HepG2 (cell line): ENCODE data around the gene SRP9. TPM values are rescaled to one million over a fixed set of nuclear protein-coding genes. Genes with fewer than 3 reads are reported as not detected.
A peak's percentile ranks its signal among the peaks of the same experiment; 100 is the strongest.

Experiments used
- ADNP ChIP-seq: sonication (generic); formaldehyde crosslinking; IDR thresholded peaks from 2 replicates; pipeline ENCODE4 v1.4.0; 2020; ENCODE audit warnings: missing genetic modification reagents
- EP300 ChIP-seq, 3 experiments: sonication (generic) in 1 of 3; formaldehyde crosslinking in 1 of 3; IDR thresholded peaks; 2 replicates each; pipeline versions ENCODE4 v1.5.1 to v1.6.1; 2011 to 2020; ENCODE audit warnings: low read depth in 2 of 3, low read length in 2 of 3, borderline replicate concordance in 1 of 3, improper control_type of control experiment in 1 of 3, mild to moderate bottlenecking in 1 of 3, missing genetic modification reagents in 1 of 3, moderate library complexity in 1 of 3
- ETV5 ChIP-seq: IDR thresholded peaks from 2 replicates; pipeline ENCODE4 v1.6.1; 2018; ENCODE audit warnings: missing biosample characterization, missing genetic modification reagents, inconsistent platforms, borderline replicate concordance
- FOXJ3 ChIP-seq: sonication (generic); formaldehyde crosslinking; IDR thresholded peaks from 2 replicates; pipeline ENCODE4 v1.4.0; 2020; ENCODE audit warnings: missing genetic modification reagents, mild to moderate bottlenecking, borderline replicate concordance
- GABPA ChIP-seq, 2 experiments: IDR thresholded peaks; 2 replicates each; pipeline ENCODE4 v1.6.1; 2011 to 2016; ENCODE audit warnings: low read depth in 2 of 2, low read length in 1 of 2, missing biosample characterization in 1 of 2, missing genetic modification characterization in 1 of 2
- KAT8 ChIP-seq: IDR thresholded peaks from 2 replicates; pipeline ENCODE4 v1.6.1; 2016; ENCODE audit warnings: missing genetic modification reagents, missing compliant biosample characterization
- MZF1 ChIP-seq: sonication (generic); formaldehyde crosslinking; IDR thresholded peaks from 2 replicates; pipeline ENCODE4 v1.8.1; 2023; ENCODE audit warnings: mild to moderate bottlenecking, missing genetic modification reagents, borderline replicate concordance
- SATB2 ChIP-seq: sonication (generic); formaldehyde crosslinking; IDR thresholded peaks from 2 replicates; pipeline ENCODE4 v1.5.0; 2020; ENCODE audit warnings: missing genetic modification reagents
- TEAD3 ChIP-seq: optimal IDR thresholded peaks from 2 replicates; pipeline ENCODE3; 2016; ENCODE audit warnings: borderline replicate concordance
- ZMYM3 ChIP-seq: sonication (generic); formaldehyde crosslinking; IDR thresholded peaks from 2 replicates; pipeline ENCODE4 v1.5.1; 2020; ENCODE audit warnings: mild to moderate bottlenecking, missing genetic modification reagents
- ZNF121 ChIP-seq: sonication (generic); formaldehyde crosslinking; IDR thresholded peaks from 2 replicates; pipeline ENCODE4 v1.5.0; 2020; ENCODE audit warnings: mild to moderate bottlenecking, missing genetic modification reagents
- polyA plus RNA-seq, 8 experiments: library from polyadenylated mRNA; depleted of rRNA in 3 of 8; stranded (reverse) in 7 of 8; unstranded in 1 of 8; fragments of >200 nt; fragmentation: Illumina TruSeq in 4 of 8; extraction: Trizol in 4 of 8; gene quantifications; 2 replicates each; pipeline versions ENCODE4 v1.2.1 to v1.2.3, GENCODE V29; 2011 to 2016; ENCODE audit warnings: low read depth in 4 of 8, missing spikeins in 1 of 8, mixed read lengths in 1 of 8; ENCODE audit not compliant: insufficient read depth in 1 of 8
- total RNA-seq, 5 experiments: library from RNA; depleted of rRNA; stranded (reverse); fragments of >200 nt; fragmentation: Illumina TruSeq; extraction: Trizol; gene quantifications; 2 replicates each; pipeline ENCODE4 v1.2.3, GENCODE V29; 2016; ENCODE audit warnings: low read depth in 1 of 5
- TF ChIP-seq, protein P1 (sequence below): sonication (generic); formaldehyde crosslinking; IDR thresholded peaks from 2 replicates; pipeline ENCODE4 v1.5.1; 2020; ENCODE audit warnings: mild to moderate bottlenecking, missing genetic modification reagents, moderate library complexity
- TF ChIP-seq, protein P2 (sequence below): sonication (generic); formaldehyde crosslinking; IDR thresholded peaks from 2 replicates; pipeline ENCODE4 v1.4.0; 2020; ENCODE audit warnings: missing genetic modification reagents, borderline replicate concordance
- TF ChIP-seq, protein P3 (sequence below): IDR thresholded peaks from 2 replicates; pipeline ENCODE4 v1.6.1; 2012; ENCODE audit warnings: inconsistent platforms
- TF ChIP-seq, protein P4 (sequence below): sonication (generic); formaldehyde crosslinking; conservative IDR thresholded peaks from 2 replicates; pipeline ENCODE4 v1.4.0; 2020; ENCODE audit warnings: mild to moderate bottlenecking, missing genetic modification reagents, moderate library complexity
- TF ChIP-seq, protein P5 (sequence below): sonication (generic); formaldehyde crosslinking; IDR thresholded peaks from 2 replicates; pipeline ENCODE4 v1.5.0; 2020; ENCODE audit warnings: missing genetic modification reagents

SRP9 gene
- total and polyA plus RNA-seq, 2 of the 13 experiments (the other 11 are each of a cell fraction or from before 2014, with no cell fraction given): 251 to 307 TPM

DNA sequence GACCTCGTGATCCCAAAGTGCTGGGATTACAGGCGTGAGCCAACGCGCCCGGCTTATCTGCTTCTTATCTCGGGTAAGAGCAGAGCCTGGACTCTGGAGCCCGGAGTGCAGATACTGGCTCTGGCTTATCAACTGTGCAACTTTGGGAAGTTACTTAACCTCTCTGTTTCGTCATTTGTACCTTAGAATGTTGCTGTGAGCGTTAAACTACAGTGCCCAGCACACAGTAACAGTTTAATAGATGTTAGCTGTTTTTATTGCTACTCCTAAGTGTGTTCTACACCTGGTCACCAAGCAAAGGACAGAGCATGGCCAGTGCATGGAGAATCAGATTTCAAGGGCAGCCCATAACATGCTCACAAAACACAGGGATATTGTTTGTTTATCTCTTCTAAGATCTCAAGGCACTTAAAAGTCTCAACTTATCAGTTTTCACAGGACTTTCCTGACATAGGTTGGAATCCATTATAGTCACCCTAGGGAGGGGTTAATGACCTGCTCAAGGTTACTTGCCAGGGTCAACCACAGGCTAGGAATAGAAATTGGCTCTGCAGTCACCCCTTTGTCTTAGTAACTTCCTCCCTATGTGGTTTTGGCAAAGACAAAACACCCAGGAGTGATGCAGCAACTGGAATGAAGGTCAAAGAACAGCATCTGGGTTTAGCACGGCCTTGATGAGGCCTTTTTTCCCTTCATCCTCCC, 22.5 kb upstream of the SRP9 start (continued):
- peak; percentile 52; the same call in 1 of the 2 replicates for TF ChIP-seq FOXJ3 (CRISPR knock-in tag)
- no peak for TF ChIP-seq GABPA (IDR thresholded peaks at IDR 0.05; ENCODE audit: low read depth, low read length)
- peak; percentile 29; the same call in 1 of the 2 replicates for TF ChIP-seq GABPA (CRISPR knock-in tag; IDR thresholded peaks at IDR 0.05; ENCODE audit: low read depth)
- TF ChIP-seq KAT8 (CRISPR knock-in tag): 0 out of 2 replicates have a peak, but pooled peaks have one; percentile 23
- TF ChIP-seq, protein P1, sequence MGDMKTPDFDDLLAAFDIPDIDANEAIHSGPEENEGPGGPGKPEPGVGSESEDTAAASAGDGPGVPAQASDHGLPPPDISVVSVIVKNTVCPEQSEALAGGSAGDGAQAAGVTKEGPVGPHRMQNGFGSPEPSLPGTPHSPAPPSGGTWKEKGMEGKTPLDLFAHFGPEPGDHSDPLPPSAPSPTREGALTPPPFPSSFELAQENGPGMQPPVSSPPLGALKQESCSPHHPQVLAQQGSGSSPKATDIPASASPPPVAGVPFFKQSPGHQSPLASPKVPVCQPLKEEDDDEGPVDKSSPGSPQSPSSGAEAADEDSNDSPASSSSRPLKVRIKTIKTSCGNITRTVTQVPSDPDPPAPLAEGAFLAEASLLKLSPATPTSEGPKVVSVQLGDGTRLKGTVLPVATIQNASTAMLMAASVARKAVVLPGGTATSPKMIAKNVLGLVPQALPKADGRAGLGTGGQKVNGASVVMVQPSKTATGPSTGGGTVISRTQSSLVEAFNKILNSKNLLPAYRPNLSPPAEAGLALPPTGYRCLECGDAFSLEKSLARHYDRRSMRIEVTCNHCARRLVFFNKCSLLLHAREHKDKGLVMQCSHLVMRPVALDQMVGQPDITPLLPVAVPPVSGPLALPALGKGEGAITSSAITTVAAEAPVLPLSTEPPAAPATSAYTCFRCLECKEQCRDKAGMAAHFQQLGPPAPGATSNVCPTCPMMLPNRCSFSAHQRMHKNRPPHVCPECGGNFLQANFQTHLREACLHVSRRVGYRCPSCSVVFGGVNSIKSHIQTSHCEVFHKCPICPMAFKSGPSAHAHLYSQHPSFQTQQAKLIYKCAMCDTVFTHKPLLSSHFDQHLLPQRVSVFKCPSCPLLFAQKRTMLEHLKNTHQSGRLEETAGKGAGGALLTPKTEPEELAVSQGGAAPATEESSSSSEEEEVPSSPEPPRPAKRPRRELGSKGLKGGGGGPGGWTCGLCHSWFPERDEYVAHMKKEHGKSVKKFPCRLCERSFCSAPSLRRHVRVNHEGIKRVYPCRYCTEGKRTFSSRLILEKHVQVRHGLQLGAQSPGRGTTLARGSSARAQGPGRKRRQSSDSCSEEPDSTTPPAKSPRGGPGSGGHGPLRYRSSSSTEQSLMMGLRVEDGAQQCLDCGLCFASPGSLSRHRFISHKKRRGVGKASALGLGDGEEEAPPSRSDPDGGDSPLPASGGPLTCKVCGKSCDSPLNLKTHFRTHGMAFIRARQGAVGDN: no peak
- peak; percentile 100 for TF ChIP-seq ZMYM3 (CRISPR knock-in tag)
- TF ChIP-seq, protein P2, sequence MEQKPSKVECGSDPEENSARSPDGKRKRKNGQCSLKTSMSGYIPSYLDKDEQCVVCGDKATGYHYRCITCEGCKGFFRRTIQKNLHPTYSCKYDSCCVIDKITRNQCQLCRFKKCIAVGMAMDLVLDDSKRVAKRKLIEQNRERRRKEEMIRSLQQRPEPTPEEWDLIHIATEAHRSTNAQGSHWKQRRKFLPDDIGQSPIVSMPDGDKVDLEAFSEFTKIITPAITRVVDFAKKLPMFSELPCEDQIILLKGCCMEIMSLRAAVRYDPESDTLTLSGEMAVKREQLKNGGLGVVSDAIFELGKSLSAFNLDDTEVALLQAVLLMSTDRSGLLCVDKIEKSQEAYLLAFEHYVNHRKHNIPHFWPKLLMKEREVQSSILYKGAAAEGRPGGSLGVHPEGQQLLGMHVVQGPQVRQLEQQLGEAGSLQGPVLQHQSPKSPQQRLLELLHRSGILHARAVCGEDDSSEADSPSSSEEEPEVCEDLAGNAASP (CRISPR knock-in tag): peak; percentile 65; the same call in 1 of the 2 replicates
- peak; percentile 96 for TF ChIP-seq ADNP
- TF ChIP-seq TEAD3 (CRISPR knock-in tag): peak; percentile 43
- TF ChIP-seq ZNF121 (CRISPR knock-in tag): peak; percentile 49; the same call in 1 of the 2 replicates
- TF ChIP-seq SATB2: 0 out of 2 replicates have a peak, but pooled peaks have one; percentile 34
- TF ChIP-seq EP300 (IDR thresholded peaks at IDR 0.05; ENCODE audit: low read depth in 2 of 2, low read length in 2 of 2): peak in 1 of 2 experiments; percentile 69; a peak in 2 of 4 replicates
- TF ChIP-seq EP300 (CRISPR knock-in tag; IDR thresholded peaks at IDR 0.05; ENCODE audit: borderline replicate concordance): peak; percentile 58
- peak; percentile 72; the same call in 1 of the 2 replicates for TF ChIP-seq ETV5
- TF ChIP-seq, protein P3, sequence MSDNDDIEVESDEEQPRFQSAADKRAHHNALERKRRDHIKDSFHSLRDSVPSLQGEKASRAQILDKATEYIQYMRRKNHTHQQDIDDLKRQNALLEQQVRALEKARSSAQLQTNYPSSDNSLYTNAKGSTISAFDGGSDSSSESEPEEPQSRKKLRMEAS: peak; percentile 55; the same call in 1 of the 2 replicates
- TF ChIP-seq, protein P4, sequence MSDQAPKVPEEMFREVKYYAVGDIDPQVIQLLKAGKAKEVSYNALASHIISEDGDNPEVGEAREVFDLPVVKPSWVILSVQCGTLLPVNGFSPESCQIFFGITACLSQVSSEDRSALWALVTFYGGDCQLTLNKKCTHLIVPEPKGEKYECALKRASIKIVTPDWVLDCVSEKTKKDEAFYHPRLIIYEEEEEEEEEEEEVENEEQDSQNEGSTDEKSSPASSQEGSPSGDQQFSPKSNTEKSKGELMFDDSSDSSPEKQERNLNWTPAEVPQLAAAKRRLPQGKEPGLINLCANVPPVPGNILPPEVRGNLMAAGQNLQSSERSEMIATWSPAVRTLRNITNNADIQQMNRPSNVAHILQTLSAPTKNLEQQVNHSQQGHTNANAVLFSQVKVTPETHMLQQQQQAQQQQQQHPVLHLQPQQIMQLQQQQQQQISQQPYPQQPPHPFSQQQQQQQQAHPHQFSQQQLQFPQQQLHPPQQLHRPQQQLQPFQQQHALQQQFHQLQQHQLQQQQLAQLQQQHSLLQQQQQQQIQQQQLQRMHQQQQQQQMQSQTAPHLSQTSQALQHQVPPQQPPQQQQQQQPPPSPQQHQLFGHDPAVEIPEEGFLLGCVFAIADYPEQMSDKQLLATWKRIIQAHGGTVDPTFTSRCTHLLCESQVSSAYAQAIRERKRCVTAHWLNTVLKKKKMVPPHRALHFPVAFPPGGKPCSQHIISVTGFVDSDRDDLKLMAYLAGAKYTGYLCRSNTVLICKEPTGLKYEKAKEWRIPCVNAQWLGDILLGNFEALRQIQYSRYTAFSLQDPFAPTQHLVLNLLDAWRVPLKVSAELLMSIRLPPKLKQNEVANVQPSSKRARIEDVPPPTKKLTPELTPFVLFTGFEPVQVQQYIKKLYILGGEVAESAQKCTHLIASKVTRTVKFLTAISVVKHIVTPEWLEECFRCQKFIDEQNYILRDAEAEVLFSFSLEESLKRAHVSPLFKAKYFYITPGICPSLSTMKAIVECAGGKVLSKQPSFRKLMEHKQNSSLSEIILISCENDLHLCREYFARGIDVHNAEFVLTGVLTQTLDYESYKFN: peak; percentile 30; the same call in 1 of the 2 replicates
- TF ChIP-seq, protein P5, sequence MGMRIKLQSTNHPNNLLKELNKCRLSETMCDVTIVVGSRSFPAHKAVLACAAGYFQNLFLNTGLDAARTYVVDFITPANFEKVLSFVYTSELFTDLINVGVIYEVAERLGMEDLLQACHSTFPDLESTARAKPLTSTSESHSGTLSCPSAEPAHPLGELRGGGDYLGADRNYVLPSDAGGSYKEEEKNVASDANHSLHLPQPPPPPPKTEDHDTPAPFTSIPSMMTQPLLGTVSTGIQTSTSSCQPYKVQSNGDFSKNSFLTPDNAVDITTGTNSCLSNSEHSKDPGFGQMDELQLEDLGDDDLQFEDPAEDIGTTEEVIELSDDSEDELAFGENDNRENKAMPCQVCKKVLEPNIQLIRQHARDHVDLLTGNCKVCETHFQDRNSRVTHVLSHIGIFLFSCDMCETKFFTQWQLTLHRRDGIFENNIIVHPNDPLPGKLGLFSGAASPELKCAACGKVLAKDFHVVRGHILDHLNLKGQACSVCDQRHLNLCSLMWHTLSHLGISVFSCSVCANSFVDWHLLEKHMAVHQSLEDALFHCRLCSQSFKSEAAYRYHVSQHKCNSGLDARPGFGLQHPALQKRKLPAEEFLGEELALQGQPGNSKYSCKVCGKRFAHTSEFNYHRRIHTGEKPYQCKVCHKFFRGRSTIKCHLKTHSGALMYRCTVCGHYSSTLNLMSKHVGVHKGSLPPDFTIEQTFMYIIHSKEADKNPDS: no peak
- no peak for TF ChIP-seq MZF1 (CRISPR knock-in tag)
